GM12878 (cell line): ENCODE data around the gene GABRR1. TPM values are rescaled to one million over a fixed set of nuclear protein-coding genes. Genes with fewer than 3 reads are reported as not detected.

Experiments
- ATAC-seq: fragments of 200-7000 bp; cut with Tn5 transposase; 3 replicates; pipeline ENCODE4 v1.9.1; 2020; ENCODE audit warnings: mild to moderate bottlenecking, moderate library complexity
- BruUV-seq: library from RNA; stranded (reverse); fragments of 400-500 nt; replicated peaks from 2 replicates; lab custom pipeline; 2021; lab: Mats Ljungman, UMichigan
- CTCF ChIA-PET: fragments of 300-600 bp; sonication (Branson Sonifier 250); formaldehyde crosslinking; extraction: SDS; loops from one replicate; lab custom pipeline; 2021; ENCODE audit warnings: inconsistent platforms; lab: Yijun Ruan, JAX
- POLR2A ChIA-PET: fragments of 350-600 bp; formaldehyde crosslinking; extraction: SDS; loops from one replicate; lab custom pipeline; 2021; ENCODE audit warnings: inconsistent platforms; lab: Charles Lee
- RAD21 ChIA-PET: fragments of 300-600 bp; sonication (Branson Sonifier 250); formaldehyde crosslinking; loops from one replicate; lab custom pipeline; 2023; ENCODE audit warnings: antibody characterized with exemption; ENCODE audit not compliant: unreplicated experiment; lab: Charles Lee
- SMC1A ChIA-PET: fragments of 300-600 bp; sonication (Branson Sonifier 250); formaldehyde crosslinking; loops from one replicate; lab custom pipeline; 2023; ENCODE audit not compliant: unreplicated experiment, uncharacterized antibody; lab: Charles Lee
- DNase-seq: peaks from one replicate; pipeline ENCODE4 v3.0.0-alpha.2; 2011; ENCODE audit warnings: low read depth, low spot score
- FAIRE-seq: peaks from 3 replicates; lab custom pipeline; 2011; peaks lifted over from hg19 to GRCh38; lab: Jason Lieb, UNC
- H2AFZ ChIP-seq: 2 replicates; pipeline ENCODE4 v1.6.0; 2011; ENCODE audit warnings: low read depth, low read length, control low read depth; ENCODE audit not compliant: control insufficient read depth
- H3K27ac ChIP-seq: 2 replicates; pipeline ENCODE4 v1.5.1; 2011; ENCODE audit warnings: control low read depth; ENCODE audit not compliant: control insufficient read depth, insufficient read depth
- H3K27me3 ChIP-seq, 2 experiments: replicated peaks in 1 of 2; 2 replicates each; pipeline versions ENCODE4 v1.6.0 to v1.6.1; 2011; ENCODE audit warnings: low read length in 1 of 2; ENCODE audit not compliant: control insufficient read depth in 2 of 2, insufficient read depth in 2 of 2
- H3K36me3 ChIP-seq, 2 experiments: 2 replicates each; pipeline ENCODE4 v1.5.1; 2011; ENCODE audit warnings: low read length in 1 of 2; ENCODE audit not compliant: control insufficient read depth in 2 of 2, insufficient read depth in 2 of 2
- H3K4me1 ChIP-seq: 2 replicates; pipeline ENCODE4 v1.6.1; 2011; ENCODE audit warnings: mild to moderate bottlenecking, low read length, moderate library complexity, mixed read lengths; ENCODE audit not compliant: control insufficient read depth, insufficient read depth
- H3K4me2 ChIP-seq: 2 replicates; pipeline ENCODE4 v1.6.0; 2011; ENCODE audit warnings: control low read depth; ENCODE audit not compliant: control insufficient read depth, insufficient read depth
- H3K4me3 ChIP-seq: fragments of 200-600 bp; sonication (generic); 2 replicates; pipeline ENCODE4 v1.5.1; 2016
- H3K79me2 ChIP-seq: 2 replicates; pipeline ENCODE4 v1.6.0; 2011; ENCODE audit warnings: low read length; ENCODE audit not compliant: control insufficient read depth, insufficient read depth
- H3K9ac ChIP-seq: 2 replicates; pipeline ENCODE4 v1.8.0; 2011; ENCODE audit warnings: low read length, control low read depth, mixed read lengths; ENCODE audit not compliant: control insufficient read depth, insufficient read depth
- H3K9me3 ChIP-seq: replicated peaks from 3 replicates; pipeline ENCODE4 v1.5.1; 2011; ENCODE audit warnings: mild to moderate bottlenecking, low read length; ENCODE audit not compliant: control insufficient read depth, insufficient read depth
- H4K20me1 ChIP-seq: 2 replicates; pipeline ENCODE4 v1.6.0; 2011; ENCODE audit not compliant: control insufficient read depth, insufficient read depth
- CBX5 ChIP-seq: sonication (generic); IDR thresholded peaks from 2 replicates; pipeline ENCODE4 v1.6.1; 2016; ENCODE audit warnings: low read depth, moderate library complexity, mild to moderate bottlenecking, inconsistent platforms
- EZH2 ChIP-seq: IDR thresholded peaks from 2 replicates; pipeline ENCODE4 v1.6.1; 2012; ENCODE audit warnings: low read depth, mild to moderate bottlenecking, control low read depth, inconsistent platforms, low read length, borderline replicate concordance; ENCODE audit not compliant: control insufficient read depth
- FOXK2 ChIP-seq: fragments of 450-650 bp; IDR thresholded peaks from 2 replicates; pipeline ENCODE4 v1.6.1; 2017; ENCODE audit warnings: mild to moderate bottlenecking, moderate library complexity
- IKZF2 ChIP-seq, 2 experiments: fragments of 450-650 bp; IDR thresholded peaks; 2 replicates each; pipeline ENCODE4 v1.6.1; 2017; ENCODE audit warnings: mild to moderate bottlenecking in 2 of 2, moderate library complexity in 2 of 2
- KDM1A ChIP-seq: fragments of 200-600 bp; sonication (generic); IDR thresholded peaks from 2 replicates; pipeline ENCODE4 v1.6.1; 2016; ENCODE audit warnings: borderline replicate concordance
- MEF2A ChIP-seq: IDR thresholded peaks from 2 replicates; pipeline ENCODE4 v1.6.1; 2011; ENCODE audit warnings: low read depth, mild to moderate bottlenecking, low read length, moderate library complexity; ENCODE audit not compliant: insufficient read depth
- NR2F1 ChIP-seq: fragments of 450-650 bp; conservative IDR thresholded peaks from 2 replicates; pipeline ENCODE4 v1.6.1; 2017; ENCODE audit warnings: mild to moderate bottlenecking
- RAD51 ChIP-seq: fragments of 450-650 bp; IDR thresholded peaks from 2 replicates; pipeline ENCODE4 v1.6.1; 2016; ENCODE audit warnings: moderate library complexity, mild to moderate bottlenecking, inconsistent platforms
- RFX5 ChIP-seq: IDR thresholded peaks from 2 replicates; pipeline ENCODE4 v1.6.1; 2011; ENCODE audit warnings: low read depth, low read length, improper control_type of control experiment
- SMAD5 ChIP-seq: IDR thresholded peaks from 2 replicates; pipeline ENCODE4 v1.6.1; 2016; ENCODE audit warnings: antibody characterized with exemption, low read depth
- SMC3 ChIP-seq: IDR thresholded peaks from 2 replicates; pipeline ENCODE4 v1.6.1; 2011; ENCODE audit warnings: low read length, improper control_type of control experiment, borderline replicate concordance
- TBL1XR1 ChIP-seq: IDR thresholded peaks from 2 replicates; pipeline ENCODE4 v1.6.1; 2012; ENCODE audit warnings: low read depth, low read length, improper control_type of control experiment
- WGBS: methylation state at CpG from one replicate; pipeline ENCODE4 v1.1.6; 2016; ENCODE audit warnings: low lambda C conversion rate; ENCODE audit not compliant: insufficient replicate concordance, insufficient coverage; ENCODE audit errors: missing lambda C conversion rate; 5-methylcytosine and 5-hydroxymethylcytosine counted together
- in situ Hi-C: fragments of 300-500 bp; cut with MboI; formaldehyde crosslinking; loops from 9 replicates; pipeline ENCODE4 v1.14.3; 2018; ENCODE audit warnings: mixed read lengths
- intact Hi-C: fragments of 100-400 bp; cut with micrococcal nuclease; formaldehyde crosslinking; loops from one replicate; pipeline ENCODE4 v1.14.2; 2022; ENCODE audit not compliant: unreplicated experiment
- polyA plus RNA-seq, 11 experiments: library from polyadenylated mRNA; depleted of rRNA in 4 of 11; unstranded in 6 of 11; stranded (reverse) in 5 of 11; fragments of >200 nt; fragmentation: Nextera tagmentation in 4 of 11; fragmentation: Illumina TruSeq in 1 of 11; extraction: Ambion mirVana in 4 of 11; extraction: Trizol in 1 of 11; gene quantifications; 1 replicate in 1 of 11; 2 replicates in 10 of 11; pipeline versions ENCODE4 v1.2.1 to v1.2.3, GENCODE V29; 2011 to 2016; ENCODE audit warnings: inconsistent platforms in 2 of 11, missing spikeins in 2 of 11, low read depth in 1 of 11
- total RNA-seq, 4 experiments: library from RNA; depleted of rRNA in 3 of 4; stranded (reverse); fragments of >200 nt in 3 of 4; fragmentation: Illumina TruSeq in 1 of 4; extraction: Trizol in 1 of 4; gene quantifications; 2 replicates each; pipeline versions ENCODE4 v1.2.1 to v1.2.3, GENCODE V29; 2013 to 2021
- TF ChIP-seq, protein P1 (sequence below): IDR thresholded peaks from 2 replicates; pipeline ENCODE4 v1.6.1; 2011; ENCODE audit warnings: low read depth, mild to moderate bottlenecking, low read length, moderate library complexity, borderline replicate concordance; ENCODE audit errors: extremely low read depth
- TF ChIP-seq, protein P2 (sequence below): fragments of 450-650 bp; IDR thresholded peaks from 2 replicates; pipeline ENCODE4 v1.6.1; 2016; ENCODE audit warnings: mild to moderate bottlenecking, moderate library complexity, borderline replicate concordance
- TF ChIP-seq, protein P3 (sequence below): fragments of 450-650 bp; IDR thresholded peaks from 2 replicates; pipeline ENCODE4 v1.6.1; 2018; ENCODE audit warnings: borderline replicate concordance, mild to moderate bottlenecking; ENCODE audit not compliant: partially characterized antibody

The GABRR1 gene
- total and polyA plus RNA-seq, 10 of the 15 experiments (the other 5 are each of a cell fraction or from before 2014, with no cell fraction given), result not detected

DNA sequence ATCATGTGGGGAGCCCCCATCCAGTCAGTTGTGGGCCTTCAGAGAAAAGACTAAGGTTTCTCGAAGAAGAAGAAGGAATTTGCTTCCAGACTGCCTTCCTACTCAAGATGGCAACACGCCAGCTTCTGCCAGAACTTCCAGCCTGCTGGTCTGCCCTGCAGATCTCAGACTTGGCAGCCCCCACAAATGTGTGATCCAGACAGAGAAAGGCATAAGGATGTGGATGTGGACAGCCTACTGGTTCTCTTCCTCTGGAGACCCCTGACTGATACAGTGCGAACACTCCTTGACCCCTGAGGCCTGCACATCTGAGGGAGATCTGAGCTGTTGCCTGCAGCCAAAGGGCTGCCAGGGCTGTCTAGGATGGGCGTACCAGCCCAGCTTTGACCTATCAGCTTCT is 8.6 kb downstream of the GABRR1 start (continued):
- TF ChIP-seq, protein P1, sequence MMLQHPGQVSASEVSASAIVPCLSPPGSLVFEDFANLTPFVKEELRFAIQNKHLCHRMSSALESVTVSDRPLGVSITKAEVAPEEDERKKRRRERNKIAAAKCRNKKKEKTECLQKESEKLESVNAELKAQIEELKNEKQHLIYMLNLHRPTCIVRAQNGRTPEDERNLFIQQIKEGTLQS, result no peak

DNA sequence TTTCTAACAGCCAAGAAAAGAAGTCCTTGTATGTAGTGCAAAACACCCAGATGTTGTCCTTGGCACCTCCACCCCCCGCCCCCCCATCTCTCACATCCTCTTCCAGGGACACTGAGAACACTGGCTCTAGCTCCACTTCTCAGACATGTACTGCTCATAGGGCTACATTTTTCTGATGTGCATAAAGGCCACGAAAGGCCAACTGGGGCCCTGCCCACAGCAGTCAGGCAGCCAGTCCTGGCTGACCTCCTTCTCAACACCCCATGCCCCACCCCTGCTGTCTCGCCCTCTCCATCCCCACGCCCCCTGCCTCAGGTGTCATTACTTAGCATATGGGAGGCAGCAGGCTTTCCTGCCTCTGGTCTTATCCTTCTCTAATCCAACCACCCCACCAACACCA is 11.3 kb downstream of the GABRR1 start:
- Histone ChIP-seq H2AFZ (no peak overlapping the region), H3K9me3 (no peaks in the 10 kb centered on the region), H3K27ac (no peak overlapping the region), H3K4me1 (no peaks in the 10 kb centered on the region), H3K4me2 (no peak overlapping the region), H3K27me3 (no peaks in the 10 kb centered on the region), H3K9ac (no peak overlapping the region), H3K36me3 (no peaks in the 10 kb centered on the region), H3K4me3 (no peak overlapping the region), H3K79me2 (no peaks in the 10 kb centered on the region), H4K20me1 (no peaks in the 10 kb centered on the region)
- ChIA-PET SMC1A (interaction anchor here (0.6 kb wide), 2 partner anchors 201 to 379 kb away, joined by 3 read pairs; no protein-coding TSS in a partner anchor), CTCF (no interaction called here), RAD21 (no interaction called here), POLR2A (no interaction called here)
- in situ Hi-C loops (no loop called here), intact Hi-C loops (no loop called here)
- no TSS peak for BruUV-seq
- no peak for ATAC-seq
- no peak for DNase-seq
- TF ChIP-seq KDM1A (no peak), SMC3 (no peak), SMAD5 (no peak), NR2F1 (no peak), RAD51 (no peak), FOXK2 (no peak), IKZF2 (IDR thresholded peaks at IDR 0.05) (no peak), TBL1XR1 (no peak), MEF2A (no peak), EZH2 (no peak), CBX5 (no peak), RFX5 (no peak)
- TF ChIP-seq, protein P2, sequence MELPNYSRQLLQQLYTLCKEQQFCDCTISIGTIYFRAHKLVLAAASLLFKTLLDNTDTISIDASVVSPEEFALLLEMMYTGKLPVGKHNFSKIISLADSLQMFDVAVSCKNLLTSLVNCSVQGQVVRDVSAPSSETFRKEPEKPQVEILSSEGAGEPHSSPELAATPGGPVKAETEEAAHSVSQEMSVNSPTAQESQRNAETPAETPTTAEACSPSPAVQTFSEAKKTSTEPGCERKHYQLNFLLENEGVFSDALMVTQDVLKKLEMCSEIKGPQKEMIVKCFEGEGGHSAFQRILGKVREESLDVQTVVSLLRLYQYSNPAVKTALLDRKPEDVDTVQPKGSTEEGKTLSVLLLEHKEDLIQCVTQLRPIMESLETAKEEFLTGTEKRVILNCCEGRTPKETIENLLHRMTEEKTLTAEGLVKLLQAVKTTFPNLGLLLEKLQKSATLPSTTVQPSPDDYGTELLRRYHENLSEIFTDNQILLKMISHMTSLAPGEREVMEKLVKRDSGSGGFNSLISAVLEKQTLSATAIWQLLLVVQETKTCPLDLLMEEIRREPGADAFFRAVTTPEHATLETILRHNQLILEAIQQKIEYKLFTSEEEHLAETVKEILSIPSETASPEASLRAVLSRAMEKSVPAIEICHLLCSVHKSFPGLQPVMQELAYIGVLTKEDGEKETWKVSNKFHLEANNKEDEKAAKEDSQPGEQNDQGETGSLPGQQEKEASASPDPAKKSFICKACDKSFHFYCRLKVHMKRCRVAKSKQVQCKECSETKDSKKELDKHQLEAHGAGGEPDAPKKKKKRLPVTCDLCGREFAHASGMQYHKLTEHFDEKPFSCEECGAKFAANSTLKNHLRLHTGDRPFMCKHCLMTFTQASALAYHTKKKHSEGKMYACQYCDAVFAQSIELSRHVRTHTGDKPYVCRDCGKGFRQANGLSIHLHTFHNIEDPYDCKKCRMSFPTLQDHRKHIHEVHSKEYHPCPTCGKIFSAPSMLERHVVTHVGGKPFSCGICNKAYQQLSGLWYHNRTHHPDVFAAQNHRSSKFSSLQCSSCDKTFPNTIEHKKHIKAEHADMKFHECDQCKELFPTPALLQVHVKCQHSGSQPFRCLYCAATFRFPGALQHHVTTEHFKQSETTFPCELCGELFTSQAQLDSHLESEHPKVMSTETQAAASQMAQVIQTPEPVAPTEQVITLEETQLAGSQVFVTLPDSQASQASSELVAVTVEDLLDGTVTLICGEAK, result no peak
- TF ChIP-seq, protein P3, sequence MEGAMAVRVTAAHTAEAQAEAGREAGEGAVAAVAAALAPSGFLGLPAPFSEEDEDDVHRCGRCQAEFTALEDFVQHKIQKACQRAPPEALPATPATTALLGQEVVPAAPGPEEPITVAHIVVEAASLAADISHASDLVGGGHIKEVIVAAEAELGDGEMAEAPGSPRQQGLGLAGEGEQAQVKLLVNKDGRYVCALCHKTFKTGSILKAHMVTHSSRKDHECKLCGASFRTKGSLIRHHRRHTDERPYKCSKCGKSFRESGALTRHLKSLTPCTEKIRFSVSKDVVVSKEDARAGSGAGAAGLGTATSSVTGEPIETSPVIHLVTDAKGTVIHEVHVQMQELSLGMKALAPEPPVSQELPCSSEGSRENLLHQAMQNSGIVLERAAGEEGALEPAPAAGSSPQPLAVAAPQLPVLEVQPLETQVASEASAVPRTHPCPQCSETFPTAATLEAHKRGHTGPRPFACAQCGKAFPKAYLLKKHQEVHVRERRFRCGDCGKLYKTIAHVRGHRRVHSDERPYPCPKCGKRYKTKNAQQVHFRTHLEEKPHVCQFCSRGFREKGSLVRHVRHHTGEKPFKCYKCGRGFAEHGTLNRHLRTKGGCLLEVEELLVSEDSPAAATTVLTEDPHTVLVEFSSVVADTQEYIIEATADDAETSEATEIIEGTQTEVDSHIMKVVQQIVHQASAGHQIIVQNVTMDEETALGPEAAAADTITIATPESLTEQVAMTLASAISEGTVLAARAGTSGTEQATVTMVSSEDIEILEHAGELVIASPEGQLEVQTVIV, result no peak
- 33% methylated on average over 4 of the region's 4 CpGs for WGBS
- FAIRE-seq, result no peak
